ENCODE results near the gene KAZN.

The KAZN gene

GRCh38 chr1:14970115-14970798 lies 371.8 kb downstream of the KAZN start:
- DNase-seq: peak; percentile 55

DNA sequence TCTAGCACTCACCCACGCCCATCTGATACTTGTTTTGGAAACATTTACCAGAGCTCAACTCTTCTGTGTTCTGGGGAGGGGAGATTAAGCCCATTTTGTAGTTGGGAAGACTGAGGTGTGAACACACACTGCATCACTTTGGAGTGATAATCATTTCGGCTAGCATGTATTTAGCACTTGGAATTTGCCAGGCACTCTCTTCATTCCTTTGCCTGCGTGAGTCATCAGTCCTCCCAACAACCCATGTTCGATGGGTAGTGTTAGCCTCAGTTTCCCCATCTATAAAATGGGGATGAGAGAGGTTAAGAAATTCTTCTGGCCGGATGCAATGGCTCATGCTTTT lies 372.3 kb downstream of the KAZN start:
- DNase-seq: no peak

GRCh38 chr1:14971221-14971620 lies 372.7 kb downstream of the KAZN start:
- DNase-seq: peak; percentile 52

- DNase-seq: no peak
These were observed 373.6 kb downstream of the KAZN start for GRCh38 chr1:14972107-14972506.

GRCh38 chr1:14973773-14974172 lies 375.3 kb downstream of the KAZN start:
- no peak for DNase-seq

DNA sequence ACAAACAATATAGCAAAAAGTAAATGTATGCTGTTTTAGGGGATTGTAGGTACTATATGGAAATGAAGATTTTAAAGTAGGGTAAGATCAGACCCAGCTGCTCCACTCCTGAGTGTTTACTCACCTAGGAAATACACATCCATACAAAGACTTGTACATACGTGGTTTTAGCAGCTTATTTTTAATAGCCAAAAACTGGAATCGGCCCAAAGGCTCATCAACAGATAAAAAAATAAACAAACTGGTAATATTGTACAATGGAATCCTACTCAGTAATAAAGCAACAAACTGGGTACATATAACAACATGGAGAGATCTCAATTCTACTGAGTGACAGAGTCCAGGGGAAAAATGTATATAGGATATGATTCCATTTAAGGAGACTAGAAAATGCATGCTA lies 375.9 kb downstream of the KAZN start:
- no peak for DNase-seq

DNA sequence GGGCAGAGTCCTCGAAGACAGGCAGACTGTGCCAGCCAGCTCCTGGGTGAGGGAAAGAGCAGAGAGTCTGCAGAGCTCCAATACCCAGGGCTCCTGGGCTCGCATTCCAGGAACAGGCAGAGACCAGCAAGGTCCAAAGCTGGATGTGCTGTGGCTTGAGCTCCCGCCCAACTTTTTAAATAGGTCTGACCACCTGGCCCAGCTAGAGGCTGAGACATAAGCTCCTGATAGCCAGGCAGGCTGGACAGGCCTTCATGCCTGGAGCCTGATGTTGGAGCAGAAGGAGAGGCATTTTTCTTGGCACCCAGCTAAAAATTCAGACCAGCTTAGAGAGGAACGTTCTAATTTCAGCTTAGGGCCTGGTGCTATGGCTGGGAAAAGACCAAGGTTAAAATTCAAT lies 376.6 kb downstream of the KAZN start:
- no peak for DNase-seq

- DNase-seq: no peak
These were observed 377.8 kb downstream of the KAZN start for GRCh38 chr1:14976256-14976655.

DNA sequence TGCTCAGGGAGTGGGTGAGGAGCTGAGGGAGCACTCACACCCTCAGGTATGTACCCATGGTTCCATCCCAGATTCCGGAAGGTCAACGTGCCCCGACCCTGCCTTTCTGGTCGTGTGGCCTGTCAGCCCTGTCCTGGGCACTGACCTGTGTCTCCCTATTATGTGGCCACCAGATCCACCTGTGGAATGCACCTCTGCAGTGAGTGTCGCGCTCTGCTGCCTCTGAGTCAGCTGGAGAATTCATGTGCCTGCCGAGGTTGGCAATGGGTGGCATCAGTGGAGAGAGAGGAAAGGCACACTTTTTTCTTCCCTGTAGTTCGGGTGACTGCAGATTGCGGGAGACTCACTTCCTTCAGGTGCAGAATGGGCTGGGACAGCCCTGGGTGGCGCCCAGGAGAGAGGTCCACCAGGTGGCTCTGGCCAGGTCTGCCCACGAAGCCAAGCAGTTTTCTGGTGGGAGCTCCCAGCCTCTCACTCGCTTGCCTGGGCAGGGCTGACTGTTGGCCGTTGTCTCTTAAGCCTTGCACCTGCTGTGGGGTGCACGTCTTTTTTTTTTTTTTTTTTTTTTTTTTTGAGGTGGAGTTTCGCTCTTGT lies 378.9 kb downstream of the KAZN start:
- DNase-seq: no peak

DNA sequence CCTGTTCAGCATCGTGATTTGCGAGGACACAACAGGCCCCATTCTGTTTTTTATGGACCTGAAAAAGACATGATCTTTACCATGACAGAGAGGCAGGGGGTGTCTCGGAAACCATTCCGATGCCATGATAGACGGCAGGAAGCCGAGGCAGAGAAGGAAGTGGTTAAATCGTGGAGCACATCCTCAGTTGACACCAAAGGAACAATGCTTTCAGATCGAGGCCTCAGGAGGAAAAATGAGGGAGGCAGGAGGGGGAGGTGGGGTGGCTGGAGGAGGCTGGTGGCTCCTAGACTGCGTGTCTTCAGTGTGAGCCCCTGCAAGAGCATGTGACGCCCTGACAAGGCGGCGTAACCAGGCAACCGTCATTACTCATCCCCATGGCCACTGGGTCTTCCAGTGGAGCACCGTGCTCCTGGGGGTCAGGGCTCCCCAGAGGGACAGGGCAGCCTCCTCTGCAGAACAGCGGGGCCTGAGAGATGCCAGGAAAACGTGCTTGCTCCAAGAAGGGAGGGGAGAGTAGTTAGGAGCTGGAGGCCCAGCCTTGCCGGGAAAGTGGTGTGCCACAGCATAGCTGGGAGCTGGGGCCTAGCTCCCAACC lies 382.2 kb downstream of the KAZN start:
- peak; percentile 86 for DNase-seq

- DNase-seq: no peak
These were observed 383.5 kb downstream of the KAZN start for GRCh38 chr1:14982029-14982428.

DNA sequence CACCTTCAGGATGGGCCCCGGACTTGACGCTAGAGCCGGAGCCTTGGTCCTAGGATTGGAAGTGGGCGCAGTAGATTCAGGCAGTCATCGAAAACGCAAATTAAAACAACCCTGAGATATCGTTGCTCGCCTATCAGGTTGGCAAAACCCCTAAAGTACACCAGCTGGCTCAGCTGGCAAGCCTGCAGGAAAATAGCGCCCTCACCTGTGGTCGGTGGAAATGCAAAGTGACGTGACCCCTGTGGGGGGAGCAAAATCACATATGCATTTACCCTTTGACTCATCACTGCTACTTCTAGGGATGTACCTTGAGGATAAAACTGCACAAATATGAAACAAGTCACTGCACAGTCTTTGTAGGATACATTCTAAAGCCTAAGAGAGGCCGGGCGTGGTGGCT lies 384.8 kb downstream of the KAZN start:
- DNase-seq: no peak

- DNase-seq: no peak
These were observed 387.7 kb downstream of the KAZN start for GRCh38 chr1:14986168-14986567.

GRCh38 chr1:14987829-14988603 lies 389.5 kb downstream of the KAZN start:
- DNase-seq: peak; percentile 51

DNA sequence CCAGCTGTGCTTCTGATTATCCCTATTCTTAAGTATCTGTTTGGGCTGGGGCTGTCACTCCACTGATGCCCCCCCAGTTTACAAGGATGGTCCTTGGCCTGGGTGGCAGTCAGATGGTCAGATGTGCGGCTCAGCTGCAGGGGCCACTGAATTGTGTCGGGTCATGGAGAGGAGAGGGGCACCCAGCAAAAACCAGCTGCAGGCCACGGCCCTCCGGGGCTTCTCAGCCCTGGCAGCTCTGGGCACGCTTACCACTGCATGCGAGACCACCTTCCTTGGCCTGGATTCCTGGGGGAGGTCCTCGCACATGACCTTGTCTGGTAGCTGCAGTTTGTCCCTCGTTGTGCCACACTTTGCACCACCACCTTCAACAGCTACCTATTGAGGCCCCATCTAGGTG lies 390.2 kb downstream of the KAZN start:
- no peak for DNase-seq

DNA sequence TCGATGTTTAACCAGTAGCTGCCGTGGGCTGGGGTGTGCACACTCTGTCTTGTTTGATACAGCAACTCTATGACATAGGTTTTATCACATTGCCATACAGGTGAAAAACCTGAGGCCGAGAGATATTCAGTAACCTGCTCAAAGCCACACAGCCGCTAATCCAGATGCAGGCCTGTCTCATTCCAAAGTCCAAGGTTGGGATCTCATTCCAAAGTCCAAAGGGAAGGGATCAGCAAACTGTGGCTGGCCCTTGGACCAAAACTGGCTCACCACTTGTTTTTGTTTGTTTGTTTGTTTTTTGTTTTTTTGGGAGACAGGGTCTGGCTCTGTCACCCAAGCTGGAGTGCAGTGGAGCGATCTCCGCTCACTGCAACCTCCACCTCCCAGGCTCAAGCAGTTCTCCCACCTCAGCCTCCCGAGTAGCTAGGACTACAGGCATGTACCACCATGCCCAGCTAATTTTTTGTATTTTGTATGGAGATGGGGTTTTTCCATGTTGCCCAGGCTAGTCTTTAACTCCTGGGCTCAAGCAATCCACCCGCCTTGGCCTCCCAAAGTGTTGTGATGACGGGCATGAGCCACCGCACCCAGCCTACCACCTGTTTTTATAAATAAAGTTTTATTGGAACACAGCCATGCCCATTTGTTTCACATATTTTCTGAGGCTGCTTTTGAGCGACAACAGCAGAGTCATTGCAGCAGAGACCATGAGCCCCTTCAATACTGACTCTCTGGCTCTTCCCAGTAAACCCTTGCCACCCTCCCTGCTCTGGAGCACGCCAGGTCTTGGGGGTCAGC lies 391.6 kb downstream of the KAZN start:
- no peak for DNase-seq

- no peak for DNase-seq
These were observed 394.9 kb downstream of the KAZN start for GRCh38 chr1:14993414-14993813.

DNA sequence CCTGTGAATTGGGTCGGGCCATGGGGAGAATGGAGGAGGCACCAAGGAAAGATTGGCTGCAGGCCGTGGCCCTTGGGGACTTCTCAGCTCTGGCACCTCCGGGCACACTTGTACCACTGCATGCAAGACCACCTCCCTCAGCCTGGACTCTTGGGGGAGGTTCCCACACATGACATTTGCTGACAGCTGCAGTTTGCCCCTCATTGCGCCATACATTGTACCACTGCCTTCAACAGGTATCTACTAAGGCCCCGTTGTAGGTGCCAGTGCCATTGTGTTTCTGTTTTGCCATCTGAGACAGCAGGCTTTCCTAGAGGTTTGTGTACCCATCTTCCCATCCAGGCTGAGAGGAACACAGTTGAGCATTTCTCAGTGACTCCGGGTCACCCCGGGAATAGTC lies 395.7 kb downstream of the KAZN start:
- no peak for DNase-seq

DNA sequence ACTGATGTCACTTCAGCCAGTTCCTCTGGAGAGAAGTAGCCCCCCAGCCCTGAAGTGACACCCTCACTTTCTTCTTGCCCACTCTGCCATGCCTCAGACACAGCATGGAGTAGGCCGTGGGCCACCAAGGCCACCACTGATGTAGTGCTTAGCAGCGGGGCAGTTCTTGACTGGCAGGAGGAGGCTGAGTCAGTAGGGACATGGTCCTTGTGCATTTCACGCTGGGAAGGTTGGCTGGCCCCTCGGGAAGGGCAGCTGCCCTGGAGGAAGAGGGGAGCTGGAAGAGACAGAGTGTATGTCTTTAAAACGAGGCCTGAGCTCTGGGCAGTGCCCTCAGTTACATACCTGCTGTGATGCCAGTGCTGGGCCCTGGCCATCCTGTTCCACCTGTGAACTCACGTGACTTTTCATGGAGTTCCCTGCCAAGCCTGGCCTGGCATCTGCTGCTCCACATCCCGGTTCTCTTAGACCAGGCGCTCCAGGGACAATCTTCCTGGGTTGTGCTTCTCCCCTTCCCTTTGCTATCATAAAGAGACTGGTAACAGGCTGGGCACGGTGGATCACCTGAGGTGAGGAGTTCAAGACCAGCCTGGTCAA lies 396.5 kb downstream of the KAZN start:
- no peak for DNase-seq

- DNase-seq: peak; percentile 32
These were observed 397.9 kb downstream of the KAZN start for GRCh38 chr1:14996133-14997050.

DNA sequence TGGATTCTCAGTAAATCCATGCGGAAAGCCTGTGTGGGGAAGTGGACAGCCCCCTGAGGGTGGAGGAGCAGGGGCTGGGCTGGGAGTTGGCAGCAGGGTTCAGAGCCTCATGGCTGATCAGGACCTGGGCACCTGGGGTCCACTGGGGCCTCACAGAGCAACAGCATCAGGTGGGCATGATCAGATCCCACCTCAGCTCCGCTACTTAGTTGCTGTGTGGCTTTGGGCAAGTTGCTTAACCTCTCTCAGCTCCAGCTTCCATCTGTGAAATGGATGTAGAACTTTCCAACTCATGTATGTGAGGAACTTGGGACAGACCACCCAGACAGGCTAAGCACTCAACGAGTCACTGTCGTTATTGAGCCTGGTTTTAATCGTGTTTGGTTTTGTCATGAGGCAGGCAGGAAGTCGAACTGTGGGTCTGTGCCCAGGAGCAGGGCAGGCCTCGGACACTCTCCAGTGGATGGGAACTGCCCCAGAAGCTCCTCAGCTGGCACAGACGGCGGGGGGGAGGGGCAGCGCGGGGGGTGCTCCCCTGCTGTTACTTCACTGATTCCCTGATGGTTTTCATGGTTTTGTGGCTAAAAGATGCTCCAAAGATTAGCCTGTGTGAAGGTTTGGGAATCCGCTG lies 399.3 kb downstream of the KAZN start:
- DNase-seq: no peak

All from eye (tissue), 1 donor.